ENCODE measurements around the gene PARVG. TPM values are rescaled to one million over a fixed set of nuclear protein-coding genes. Genes with fewer than 3 reads are reported as not detected.
"Not testable (repeated sequence)": the region's sequence is repeated elsewhere in the genome, so short reads cannot be mapped to it uniquely, and the experiment has no call there.

The PARVG gene
- total RNA-seq, 3 donors from 2014 or later = 32.5 to 39.9 (median 39.3) TPM

DNA sequence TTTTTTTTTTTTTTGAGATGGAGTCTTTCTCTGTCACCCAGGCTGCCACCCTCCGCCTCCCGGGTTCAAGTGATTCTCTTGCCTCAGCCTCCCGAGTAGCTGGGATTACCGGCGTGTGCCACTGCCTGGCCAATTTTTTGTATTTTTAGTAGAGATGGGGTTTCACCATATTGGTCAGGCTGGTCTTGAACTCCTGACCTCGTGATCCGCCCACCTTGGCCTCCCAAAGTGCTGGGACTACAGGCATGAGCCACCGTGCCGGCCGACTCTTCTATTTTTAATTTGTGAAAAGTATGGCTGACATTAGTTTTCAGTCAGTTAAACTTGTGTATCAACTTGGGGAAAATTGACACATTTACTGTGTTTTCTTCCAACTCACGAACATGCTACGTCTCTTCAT lies 53.6 kb downstream of the PARVG start:
- not testable (repeated sequence) for DNase-seq; H3K36me3 Mint-ChIP-seq (ENCODE audit: insufficient read depth); ATAC-seq; H3K4me1 Mint-ChIP-seq (ENCODE audit: low read depth); H3K27me3 Mint-ChIP-seq (ENCODE audit: low read depth); H3K4me3 Mint-ChIP-seq; H3K9me3 Mint-ChIP-seq

DNA sequence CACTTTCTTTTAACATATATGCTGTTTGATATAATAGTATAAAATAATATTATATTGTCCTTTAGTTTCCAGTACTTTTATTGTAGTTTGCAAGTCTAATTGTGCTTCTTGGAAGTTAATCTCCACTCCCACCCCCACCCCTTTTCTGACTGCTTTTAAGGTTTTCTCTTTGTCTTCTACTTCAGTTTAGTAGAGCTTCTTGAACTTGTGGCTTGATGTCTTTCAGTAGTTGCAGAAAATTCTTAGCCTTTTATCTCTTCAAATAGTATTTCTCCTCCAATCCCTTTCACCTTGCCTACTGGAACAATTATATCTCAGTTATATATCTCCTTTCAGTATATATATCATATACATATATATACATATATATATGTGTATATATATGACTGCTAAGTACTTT lies 56.6 kb downstream of the PARVG start:
- no peak overlapping the region for H3K4me3 Mint-ChIP-seq
- ATAC-seq (no peak), DNase-seq (no peak)
- H3K27me3 Mint-ChIP-seq (ENCODE audit: low read depth) = peaks cover 17% of the 10 kb centered on the region
- H3K36me3 Mint-ChIP-seq (ENCODE audit: insufficient read depth) = no peaks in the 10 kb centered on the region
- H3K4me1 Mint-ChIP-seq (ENCODE audit: low read depth) = no peaks in the 10 kb centered on the region
- H3K9me3 Mint-ChIP-seq = no peaks in the 10 kb centered on the region

DNA sequence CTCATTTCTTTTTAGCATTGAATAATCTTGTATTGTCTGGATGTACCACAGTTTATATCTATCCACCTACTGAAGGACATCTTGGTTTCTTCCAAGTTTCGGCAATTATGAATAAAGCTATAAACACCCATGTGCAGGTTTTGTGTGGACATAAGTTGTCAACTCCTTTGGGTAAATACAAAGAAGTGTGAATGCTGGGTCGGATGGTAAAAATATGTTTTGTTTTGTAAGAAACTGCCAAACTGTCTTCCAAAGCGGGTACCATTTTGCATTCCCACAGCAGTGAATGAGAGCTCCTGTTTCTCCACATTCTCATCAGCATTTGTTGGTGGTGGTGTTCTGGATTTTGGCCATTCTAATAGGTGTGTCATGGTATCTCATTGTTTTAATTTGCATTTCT lies 60.4 kb downstream of the PARVG start:
- not testable (repeated sequence) for H3K36me3 Mint-ChIP-seq (ENCODE audit: insufficient read depth); ATAC-seq; H3K9me3 Mint-ChIP-seq; H3K4me3 Mint-ChIP-seq; H3K4me1 Mint-ChIP-seq (ENCODE audit: low read depth); DNase-seq
- peaks cover 39% of the 10 kb centered on the region for H3K27me3 Mint-ChIP-seq (ENCODE audit: low read depth)

DNA sequence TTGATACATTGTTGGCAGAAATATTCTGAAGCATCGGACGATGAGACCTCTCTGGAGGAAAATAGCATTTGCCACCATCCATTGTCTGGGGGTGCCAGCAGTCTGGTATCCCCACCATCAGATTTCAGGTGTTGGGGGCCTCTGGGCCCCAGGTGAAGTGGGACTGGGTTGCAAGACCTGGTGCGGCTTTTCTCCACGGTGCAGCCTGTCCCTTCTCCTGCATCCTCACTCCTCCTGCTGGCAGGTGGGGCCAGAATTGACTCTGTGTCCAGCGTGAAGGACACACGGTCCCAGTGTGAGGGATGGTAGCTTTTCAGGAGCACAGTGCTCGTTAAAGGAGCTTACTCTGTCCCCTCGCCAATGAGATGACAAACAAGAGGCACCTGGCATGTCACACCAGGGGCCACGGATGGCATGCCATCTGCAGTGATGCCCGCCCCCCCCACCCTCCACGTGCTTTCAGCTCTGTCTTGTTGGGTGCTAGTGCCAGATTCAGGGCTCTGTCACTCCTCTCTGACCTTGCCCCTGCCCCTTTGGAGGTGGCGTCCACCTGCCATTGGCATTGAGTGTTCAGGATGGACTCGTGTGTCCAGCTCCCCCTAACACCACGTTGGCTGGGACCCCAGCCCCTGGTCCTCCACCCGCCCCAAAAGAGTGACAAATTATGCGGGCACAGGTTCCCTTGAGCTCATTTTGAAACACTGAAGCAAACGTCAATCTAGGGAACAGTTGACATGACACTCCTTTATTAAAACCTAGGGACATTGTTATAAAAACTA lies 62.4 kb downstream of the PARVG start:
- no peak for DNase-seq
- peaks cover 44% of the 10 kb centered on the region for H3K27me3 Mint-ChIP-seq (ENCODE audit: low read depth)

DNA sequence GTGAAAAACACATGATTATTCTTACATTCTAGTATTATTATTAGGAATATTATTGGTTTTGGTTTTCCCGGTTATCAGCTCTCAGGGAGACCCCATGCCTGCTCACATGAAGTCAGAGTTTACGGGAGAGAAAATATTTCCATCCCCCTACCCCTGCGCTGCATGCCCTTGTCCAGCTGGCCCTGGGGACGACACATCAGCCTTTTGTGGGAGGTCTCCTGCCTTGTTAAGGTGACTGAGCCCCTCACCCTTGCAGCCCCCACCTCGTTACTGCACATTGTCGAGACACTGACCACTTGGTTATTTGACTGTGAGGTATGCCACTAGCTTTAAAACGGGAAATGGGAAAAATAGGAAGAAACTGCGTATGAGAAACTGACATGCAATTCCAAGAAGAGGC lies 63.0 kb downstream of the PARVG start:
- peaks cover 47% of the 10 kb centered on the region for H3K27me3 Mint-ChIP-seq (ENCODE audit: low read depth)
- no peaks in the 10 kb centered on the region for H3K36me3 Mint-ChIP-seq (ENCODE audit: insufficient read depth)
- ATAC-seq (no peak), DNase-seq (no peak)
- H3K9me3 Mint-ChIP-seq = no peaks in the 10 kb centered on the region
- H3K4me1 Mint-ChIP-seq (ENCODE audit: low read depth) = no peaks in the 10 kb centered on the region
- H3K4me3 Mint-ChIP-seq = no peak overlapping the region

More for the DNA sequence above, 62.4 kb downstream of the PARVG start:
- Mint-ChIP-seq H3K4me3 (no peak overlapping the region), H3K36me3 (ENCODE audit: insufficient read depth) (no peaks in the 10 kb centered on the region), H3K9me3 (no peaks in the 10 kb centered on the region), H3K4me1 (ENCODE audit: low read depth) (no peaks in the 10 kb centered on the region)
- ATAC-seq = no peak

- ATAC-seq = no peak
- Mint-ChIP-seq H3K36me3 (ENCODE audit: insufficient read depth) (no peaks in the 10 kb centered on the region), H3K27me3 (ENCODE audit: low read depth) (peaks cover 47% of the 10 kb centered on the region), H3K4me1 (ENCODE audit: low read depth) (no peaks in the 10 kb centered on the region), H3K9me3 (no peaks in the 10 kb centered on the region), H3K4me3 (no peak overlapping the region)
- no peak for DNase-seq
Observed at GRCh38 chr22:44244265-44244822, 63.6 kb downstream of the PARVG start.

GRCh38 chr22:44245438-44245837 lies 64.7 kb downstream of the PARVG start:
- DNase-seq = no peak
- no peaks in the 10 kb centered on the region for H3K4me1 Mint-ChIP-seq (ENCODE audit: low read depth)
- peaks cover 45% of the 10 kb centered on the region for H3K27me3 Mint-ChIP-seq (ENCODE audit: low read depth)
- no peak for ATAC-seq
- peaks cover 10% of the 10 kb centered on the region for H3K9me3 Mint-ChIP-seq
- H3K4me3 Mint-ChIP-seq = no peak overlapping the region
- H3K36me3 Mint-ChIP-seq (ENCODE audit: insufficient read depth) = no peaks in the 10 kb centered on the region

DNA sequence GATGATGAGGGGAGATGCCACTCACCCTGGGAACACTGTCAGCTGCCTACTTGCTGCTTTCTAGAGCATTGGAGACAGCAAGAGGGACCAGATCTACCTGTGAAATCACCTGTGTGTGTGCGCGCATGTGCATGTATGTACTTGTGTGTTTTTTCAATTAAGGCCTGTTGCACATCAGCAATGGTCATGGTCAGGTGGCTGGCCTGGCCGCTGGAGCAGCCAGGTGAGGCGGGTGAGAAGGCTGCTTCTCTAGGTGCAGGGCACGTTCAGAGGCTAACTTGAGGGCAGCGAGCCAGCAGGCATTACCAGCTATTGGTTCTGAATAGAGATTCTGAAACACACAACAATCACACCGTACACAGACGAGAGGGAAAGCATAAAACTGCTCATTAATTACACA lies 65.1 kb downstream of the PARVG start:
- Mint-ChIP-seq H3K4me3 (no peak overlapping the region), H3K27me3 (ENCODE audit: low read depth) (peaks cover 41% of the 10 kb centered on the region), H3K4me1 (ENCODE audit: low read depth) (no peaks in the 10 kb centered on the region), H3K36me3 (ENCODE audit: insufficient read depth) (no peaks in the 10 kb centered on the region), H3K9me3 (peaks cover 11% of the 10 kb centered on the region)
- ATAC-seq (no peak), DNase-seq (no peak)

- no peaks in the 10 kb centered on the region for H3K4me1 Mint-ChIP-seq (ENCODE audit: low read depth)
- DNase-seq (no peak), ATAC-seq (no peak)
- H3K9me3 Mint-ChIP-seq = peaks cover 11% of the 10 kb centered on the region
- peaks cover 36% of the 10 kb centered on the region for H3K27me3 Mint-ChIP-seq (ENCODE audit: low read depth)
- no peaks in the 10 kb centered on the region for H3K36me3 Mint-ChIP-seq (ENCODE audit: insufficient read depth)
- H3K4me3 Mint-ChIP-seq = no peak overlapping the region
Observed at GRCh38 chr22:44246615-44247326, 66.0 kb downstream of the PARVG start.

GRCh38 chr22:44247346-44247745 lies 66.6 kb downstream of the PARVG start:
- no peaks in the 10 kb centered on the region for H3K36me3 Mint-ChIP-seq (ENCODE audit: insufficient read depth)
- peaks cover 11% of the 10 kb centered on the region for H3K9me3 Mint-ChIP-seq
- H3K4me3 Mint-ChIP-seq = no peak overlapping the region
- no peaks in the 10 kb centered on the region for H3K4me1 Mint-ChIP-seq (ENCODE audit: low read depth)
- ATAC-seq = no peak
- DNase-seq = no peak
- H3K27me3 Mint-ChIP-seq (ENCODE audit: low read depth) = peaks cover 30% of the 10 kb centered on the region

DNA sequence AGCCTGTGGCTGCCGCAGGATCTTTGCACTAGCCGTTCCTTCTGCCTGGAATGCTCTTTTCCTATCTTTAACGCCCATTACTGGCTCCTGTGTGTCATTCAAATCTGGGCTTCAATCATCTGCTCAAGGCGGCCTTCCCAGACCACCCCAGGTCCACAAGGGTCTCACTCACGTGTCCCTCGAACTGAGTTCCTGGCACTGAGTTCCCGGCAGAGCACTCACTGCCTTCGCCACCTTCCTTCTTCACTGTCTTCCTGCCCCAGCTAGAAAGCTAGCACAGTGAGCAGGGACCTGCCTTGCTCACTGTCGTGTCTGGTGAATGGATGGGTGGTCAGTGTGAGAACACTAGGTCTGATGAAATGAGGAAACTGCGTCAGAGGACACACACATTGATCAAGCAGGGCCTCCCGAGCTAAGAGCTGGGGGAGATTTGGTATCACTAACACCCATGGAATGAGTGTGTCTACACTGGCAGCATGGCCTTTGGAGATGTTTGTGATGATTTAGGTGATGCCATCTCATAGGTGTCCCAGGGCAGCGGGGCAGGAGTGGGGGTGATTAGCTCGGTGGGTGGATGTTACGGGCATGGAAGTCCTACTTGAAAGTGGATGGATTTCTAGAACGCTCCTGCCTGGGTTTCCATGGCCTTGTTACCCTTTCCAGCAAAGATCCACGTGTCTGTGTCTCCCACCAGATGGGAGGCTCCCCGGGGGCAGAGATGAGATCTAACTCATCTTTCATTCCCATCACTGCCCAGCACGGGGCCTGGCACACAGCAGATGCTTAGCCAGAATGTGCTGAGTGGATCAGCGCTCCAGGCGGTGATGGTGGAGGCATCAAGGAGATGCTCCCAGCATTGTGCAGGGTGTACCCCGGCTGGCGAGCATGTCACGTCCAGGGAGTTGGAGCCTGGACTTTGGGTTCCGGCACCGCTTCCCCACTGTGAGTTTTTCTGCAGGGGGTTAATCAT lies 67.5 kb downstream of the PARVG start:
- H3K4me3 Mint-ChIP-seq = no peak overlapping the region
- ATAC-seq (no peak), DNase-seq (no peak)
- H3K4me1 Mint-ChIP-seq (ENCODE audit: low read depth) = no peaks in the 10 kb centered on the region
- peaks cover 11% of the 10 kb centered on the region for H3K9me3 Mint-ChIP-seq
- H3K36me3 Mint-ChIP-seq (ENCODE audit: insufficient read depth) = no peaks in the 10 kb centered on the region
- H3K27me3 Mint-ChIP-seq (ENCODE audit: low read depth) = peaks cover 29% of the 10 kb centered on the region

- H3K4me3 Mint-ChIP-seq = no peak overlapping the region
- DNase-seq = no peak
- no peak for ATAC-seq
- H3K4me1 Mint-ChIP-seq (ENCODE audit: low read depth) = no peaks in the 10 kb centered on the region
- H3K9me3 Mint-ChIP-seq = peaks cover 11% of the 10 kb centered on the region
- no peaks in the 10 kb centered on the region for H3K36me3 Mint-ChIP-seq (ENCODE audit: insufficient read depth)
- peaks cover 29% of the 10 kb centered on the region for H3K27me3 Mint-ChIP-seq (ENCODE audit: low read depth)
Observed at GRCh38 chr22:44248926-44249325, 68.2 kb downstream of the PARVG start.

- H3K27me3 Mint-ChIP-seq (ENCODE audit: low read depth) = peaks cover 25% of the 10 kb centered on the region
- DNase-seq (no peak), ATAC-seq (no peak)
- no peak overlapping the region for H3K4me3 Mint-ChIP-seq
- peaks cover 11% of the 10 kb centered on the region for H3K9me3 Mint-ChIP-seq
- H3K36me3 Mint-ChIP-seq (ENCODE audit: insufficient read depth) = no peaks in the 10 kb centered on the region
- no peaks in the 10 kb centered on the region for H3K4me1 Mint-ChIP-seq (ENCODE audit: low read depth)
Observed at GRCh38 chr22:44249376-44250147, 68.8 kb downstream of the PARVG start.

Measured in activated T-cell treated with anti-CD3 and anti-CD28 coated beads, Interleukin-2, amount 50 U/mL, for 4 hours (primary cell).